ENCODE data around the gene BTNL9.

The BTNL9 gene

DNA sequence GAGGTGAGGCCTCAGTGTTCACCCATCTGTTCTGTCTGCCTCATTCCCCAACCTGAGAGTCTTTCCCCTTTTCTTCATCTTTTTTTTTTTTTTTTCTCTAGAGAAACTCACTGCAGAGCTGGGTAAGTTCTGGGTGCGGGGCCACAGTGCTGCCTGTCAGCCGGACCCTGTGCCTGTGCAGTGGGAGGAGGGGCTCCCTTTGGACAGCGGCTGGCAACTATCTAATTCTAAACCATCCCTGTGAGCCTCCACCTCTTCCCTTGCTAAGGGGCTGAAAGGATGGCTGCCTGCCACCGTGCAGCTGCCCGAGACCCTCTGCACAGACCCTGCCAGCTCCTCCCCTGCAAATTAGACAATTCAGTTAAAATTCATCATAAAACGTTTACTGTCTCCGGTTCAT is 14.1 kb downstream of the BTNL9 start:
- POLR2A ChIA-PET, result no interaction called here
- DNase-seq (ENCODE audit: low read depth, low spot score), result no peak
- CTCF ChIA-PET, result no interaction called here
- TF ChIP-seq, protein P1, sequence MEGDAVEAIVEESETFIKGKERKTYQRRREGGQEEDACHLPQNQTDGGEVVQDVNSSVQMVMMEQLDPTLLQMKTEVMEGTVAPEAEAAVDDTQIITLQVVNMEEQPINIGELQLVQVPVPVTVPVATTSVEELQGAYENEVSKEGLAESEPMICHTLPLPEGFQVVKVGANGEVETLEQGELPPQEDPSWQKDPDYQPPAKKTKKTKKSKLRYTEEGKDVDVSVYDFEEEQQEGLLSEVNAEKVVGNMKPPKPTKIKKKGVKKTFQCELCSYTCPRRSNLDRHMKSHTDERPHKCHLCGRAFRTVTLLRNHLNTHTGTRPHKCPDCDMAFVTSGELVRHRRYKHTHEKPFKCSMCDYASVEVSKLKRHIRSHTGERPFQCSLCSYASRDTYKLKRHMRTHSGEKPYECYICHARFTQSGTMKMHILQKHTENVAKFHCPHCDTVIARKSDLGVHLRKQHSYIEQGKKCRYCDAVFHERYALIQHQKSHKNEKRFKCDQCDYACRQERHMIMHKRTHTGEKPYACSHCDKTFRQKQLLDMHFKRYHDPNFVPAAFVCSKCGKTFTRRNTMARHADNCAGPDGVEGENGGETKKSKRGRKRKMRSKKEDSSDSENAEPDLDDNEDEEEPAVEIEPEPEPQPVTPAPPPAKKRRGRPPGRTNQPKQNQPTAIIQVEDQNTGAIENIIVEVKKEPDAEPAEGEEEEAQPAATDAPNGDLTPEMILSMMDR (IDR thresholded peaks at IDR 0.05; ENCODE audit: insufficient read depth, low read length, missing control alignments), result no peak
- H3K4me3 ChIP-seq (ENCODE audit: low read depth, low read length), result no peak overlapping the region

DNA sequence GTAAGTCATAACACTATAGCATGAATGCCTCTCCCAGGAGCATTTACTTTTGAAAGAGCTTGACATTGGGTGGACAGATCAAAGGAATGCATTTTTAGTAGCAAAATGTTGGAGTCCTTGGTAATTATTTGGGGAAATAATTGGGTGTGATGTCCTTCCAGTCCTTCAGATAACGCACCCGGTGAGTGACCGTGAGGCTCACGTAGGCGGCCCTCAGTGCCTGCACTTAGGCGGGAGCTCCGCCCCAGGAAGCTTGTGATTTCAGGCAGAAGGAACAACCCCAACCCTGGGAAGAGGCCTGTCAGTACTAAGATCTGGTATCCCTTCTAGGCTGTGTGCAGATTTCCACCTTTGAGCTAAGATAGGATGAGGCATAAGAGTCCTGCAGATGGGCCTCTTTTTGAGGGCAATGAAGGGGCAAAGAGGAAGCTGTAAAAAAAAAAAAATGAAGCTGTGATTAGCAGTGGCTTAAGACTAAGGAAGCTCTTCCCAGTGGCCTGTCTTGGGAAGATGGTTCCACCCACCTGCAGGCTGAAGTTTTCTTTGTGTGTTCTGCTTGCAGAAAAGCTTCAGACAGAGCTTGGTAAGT is 14.9 kb downstream of the BTNL9 start:
- POLR2A ChIA-PET, result no interaction called here
- H3K4me3 ChIP-seq (ENCODE audit: low read depth, low read length), result no peak overlapping the region
- TF ChIP-seq, protein P1 (IDR thresholded peaks at IDR 0.05; ENCODE audit: insufficient read depth, low read length, missing control alignments), result no peak
- no peak for DNase-seq (ENCODE audit: low read depth, low spot score)
- CTCF ChIA-PET, result no interaction called here

DNA sequence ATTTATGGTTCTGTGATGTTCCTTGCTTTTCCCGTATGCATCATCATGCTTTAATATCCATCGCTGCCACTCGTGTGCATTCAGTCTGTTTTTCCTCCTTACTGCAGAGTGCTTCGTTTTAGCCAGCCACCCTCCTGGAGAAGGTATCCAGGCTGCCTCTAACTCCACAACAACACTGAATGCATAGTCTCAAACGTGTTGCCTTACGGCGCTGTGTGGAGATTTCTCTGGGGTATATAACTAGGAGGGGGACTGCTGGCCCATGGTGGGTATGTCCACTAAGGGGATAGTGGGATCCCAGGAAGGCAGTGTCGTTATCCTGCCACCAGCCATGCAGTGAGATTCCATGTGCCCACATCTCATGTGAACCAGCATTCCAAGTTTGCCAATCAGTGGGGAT is 16.4 kb downstream of the BTNL9 start:
- no peak overlapping the region for H3K4me3 ChIP-seq (ENCODE audit: low read depth, low read length)
- ChIA-PET CTCF (no interaction called here), POLR2A (no interaction called here)
- TF ChIP-seq, protein P1 (IDR thresholded peaks at IDR 0.05; ENCODE audit: insufficient read depth, low read length, missing control alignments), result no peak
- DNase-seq (ENCODE audit: low read depth, low spot score), result no peak

DNA sequence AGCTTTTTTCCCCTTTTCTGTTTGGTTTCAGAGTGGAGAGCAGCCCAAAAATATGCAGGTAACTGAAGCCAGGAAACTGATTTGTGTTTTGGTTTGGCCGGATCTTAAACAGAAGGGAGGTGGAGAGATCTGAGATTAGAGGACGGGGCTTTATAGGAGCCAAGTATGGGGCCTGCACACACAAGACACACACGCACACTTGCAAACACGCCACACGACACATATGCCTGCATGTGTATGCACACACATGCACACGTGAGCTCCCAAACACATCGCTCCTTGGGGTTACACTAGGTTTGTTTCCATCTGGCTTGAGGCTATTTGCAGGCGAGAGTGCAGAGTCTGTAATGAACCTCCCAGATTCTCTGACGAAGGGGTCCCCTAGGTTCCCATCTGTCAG is 18.3 kb downstream of the BTNL9 start:
- POLR2A ChIA-PET, result no interaction called here
- CTCF ChIA-PET, result no interaction called here
- no peak for DNase-seq (ENCODE audit: low read depth, low spot score)
- TF ChIP-seq, protein P1 (IDR thresholded peaks at IDR 0.05; ENCODE audit: insufficient read depth, low read length, missing control alignments), result no peak
- H3K4me3 ChIP-seq (ENCODE audit: low read depth, low read length), result no peak overlapping the region

DNA sequence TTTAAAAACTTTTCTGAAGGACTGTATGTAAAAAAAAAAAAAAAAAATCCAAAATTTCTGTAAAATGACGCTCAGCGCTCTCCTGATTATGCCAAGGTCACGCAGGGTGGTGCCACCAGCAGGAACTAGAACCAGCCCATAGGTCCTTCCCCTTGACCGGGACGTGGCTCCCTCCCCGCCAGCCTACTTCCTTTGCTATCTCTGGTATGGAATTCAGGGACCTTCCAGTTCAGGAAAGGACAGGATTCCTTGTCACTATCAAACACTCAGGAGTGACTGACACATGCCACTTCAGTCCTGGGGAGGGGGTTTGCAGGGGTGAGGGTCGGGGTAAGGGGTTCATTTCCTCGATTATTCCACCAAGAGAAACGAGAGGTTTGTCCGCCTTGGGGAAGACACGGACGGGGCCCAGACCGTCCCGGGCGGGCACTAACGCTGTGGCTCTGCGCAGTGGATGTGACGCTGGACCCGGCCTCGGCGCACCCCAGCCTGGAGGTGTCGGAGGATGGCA is 18.8 kb downstream of the BTNL9 start:
- ChIA-PET POLR2A (no interaction called here), CTCF (no interaction called here)
- no peak overlapping the region for H3K4me3 ChIP-seq (ENCODE audit: low read depth, low read length)
- no peak for DNase-seq (ENCODE audit: low read depth, low spot score)
- TF ChIP-seq, protein P1 (IDR thresholded peaks at IDR 0.05; ENCODE audit: insufficient read depth, low read length, missing control alignments), result no peak

DNA sequence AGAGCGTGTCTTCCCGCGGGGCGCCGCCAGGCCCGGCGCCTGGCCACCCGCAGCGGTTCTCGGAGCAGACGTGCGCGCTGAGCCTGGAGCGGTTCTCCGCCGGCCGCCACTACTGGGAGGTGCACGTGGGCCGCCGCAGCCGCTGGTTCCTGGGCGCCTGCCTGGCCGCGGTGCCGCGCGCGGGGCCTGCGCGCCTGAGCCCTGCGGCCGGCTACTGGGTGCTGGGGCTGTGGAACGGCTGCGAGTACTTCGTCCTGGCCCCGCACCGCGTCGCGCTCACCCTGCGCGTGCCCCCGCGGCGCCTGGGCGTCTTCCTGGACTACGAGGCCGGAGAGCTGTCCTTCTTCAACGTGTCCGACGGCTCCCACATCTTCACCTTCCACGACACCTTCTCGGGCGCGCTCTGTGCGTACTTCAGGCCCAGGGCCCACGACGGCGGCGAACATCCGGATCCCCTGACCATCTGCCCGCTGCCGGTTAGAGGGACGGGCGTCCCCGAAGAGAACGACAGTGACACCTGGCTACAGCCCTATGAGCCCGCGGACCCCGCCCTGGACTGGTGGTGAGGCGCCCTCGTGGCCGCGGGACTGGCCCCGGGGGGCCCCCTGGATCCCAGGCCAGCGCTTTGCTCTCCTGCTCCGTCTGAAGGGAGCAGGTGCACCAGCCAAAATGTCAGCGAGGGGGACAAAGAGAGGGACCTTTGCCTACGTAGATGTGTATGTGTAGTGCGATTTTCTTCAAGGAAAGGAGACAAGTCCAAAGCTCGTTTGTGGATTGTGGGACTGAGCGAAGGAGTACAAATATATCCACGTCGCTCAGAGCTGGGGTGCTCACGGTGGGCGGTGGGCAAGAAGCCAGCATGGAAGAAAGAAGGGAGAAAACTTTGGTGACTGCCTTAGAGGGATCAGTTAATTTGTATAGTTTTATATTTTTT is 19.5 kb downstream of the BTNL9 start:
- CTCF ChIA-PET, result no interaction called here

More for the DNA sequence above, 19.5 kb downstream of the BTNL9 start:
- DNase-seq (ENCODE audit: low read depth, low spot score), result no peak
- TF ChIP-seq, protein P1 (IDR thresholded peaks at IDR 0.05; ENCODE audit: insufficient read depth, low read length, missing control alignments), result no peak
- H3K4me3 ChIP-seq (ENCODE audit: low read depth, low read length), result no peak overlapping the region
- POLR2A ChIA-PET, result no interaction called here

Measured in AG04449 (cell line).